HEK293 (cell line): Measurements from ENCODE around the gene STARD3.

Source experiments
- CTCF ChIA-PET: fragments of 350-600 bp; formaldehyde crosslinking; extraction: SDS; loops from one replicate; lab custom pipeline; 2021; ENCODE audit warnings: antibody characterized with exemption; lab: Yijun Ruan, JAX
- POLR2A ChIA-PET: fragments of 300-600 bp; formaldehyde crosslinking; extraction: SDS; loops from one replicate; lab custom pipeline; 2020; ENCODE audit warnings: antibody characterized with exemption, inconsistent platforms; lab: Yijun Ruan, JAX
- H3K27ac ChIP-seq: fragments of 200-500 bp; sonication (Bioruptor generic); 2 replicates; pipeline ENCODE4 v1.5.1; 2014; ENCODE audit warnings: low read depth, low read length, control low read depth, inconsistent platforms; ENCODE audit errors: extremely low read depth
- H3K36me3 ChIP-seq, 2 experiments: fragments of 200-500 bp in 1 of 2; sonication (Bioruptor generic) in 1 of 2; 1 replicate in 1 of 2; 2 replicates in 1 of 2; pipeline ENCODE4 v1.5.1; 2014 to 2017; ENCODE audit warnings: inconsistent platforms in 2 of 2, low read length in 2 of 2; ENCODE audit not compliant: control insufficient read depth in 2 of 2, insufficient read depth in 1 of 2
- H3K4me1 ChIP-seq: fragments of 200-500 bp; sonication (Bioruptor generic); 2 replicates; pipeline ENCODE4 v1.5.1; 2014; ENCODE audit warnings: mild to moderate bottlenecking, low read length, inconsistent platforms; ENCODE audit not compliant: control insufficient read depth, insufficient read depth
- H3K4me3 ChIP-seq: 2 replicates; pipeline ENCODE4 v1.5.1; 2011; ENCODE audit warnings: low read depth, mild to moderate bottlenecking, control low read depth, low read length, moderate library complexity
- H3K9me3 ChIP-seq: fragments of 200-500 bp; sonication (Bioruptor generic); 2 replicates; pipeline ENCODE4 v1.5.1; 2014; ENCODE audit warnings: low read depth, low read length, inconsistent platforms; ENCODE audit not compliant: control insufficient read depth, insufficient read depth
- ATF2 ChIP-seq: fragments of 450-650 bp; formaldehyde crosslinking; IDR thresholded peaks from 2 replicates; pipeline ENCODE4 v1.5.1; 2016; ENCODE audit warnings: missing biosample characterization, missing genetic modification characterization, low read depth
- GLI4 ChIP-seq: fragments of 450-650 bp; formaldehyde crosslinking; IDR thresholded peaks from 2 replicates; pipeline ENCODE4 v1.5.1; 2016; ENCODE audit warnings: missing biosample characterization, missing genetic modification characterization
- GLIS1 ChIP-seq: fragments of 450-650 bp; formaldehyde crosslinking; IDR thresholded peaks from 2 replicates; pipeline ENCODE4 v1.5.1; 2016; ENCODE audit warnings: missing biosample characterization, missing genetic modification characterization
- HOXC10 ChIP-seq: sonication (generic); formaldehyde crosslinking; IDR thresholded peaks from 2 replicates; pipeline ENCODE4 v1.8.1; 2023; ENCODE audit warnings: mild to moderate bottlenecking, missing genetic modification reagents
- KLF1 ChIP-seq: fragments of 450-650 bp; formaldehyde crosslinking; IDR thresholded peaks from 2 replicates; pipeline ENCODE4 v1.5.1; 2016; ENCODE audit warnings: missing biosample characterization, missing genetic modification characterization
- KLF16 ChIP-seq: fragments of 450-650 bp; formaldehyde crosslinking; IDR thresholded peaks from 2 replicates; pipeline ENCODE4 v1.5.1; 2017; ENCODE audit warnings: missing biosample characterization, missing genetic modification characterization
- WT1 ChIP-seq: fragments of 450-650 bp; formaldehyde crosslinking; IDR thresholded peaks from 2 replicates; pipeline ENCODE4 v1.5.1; 2016; ENCODE audit warnings: missing biosample characterization, missing genetic modification characterization
- ZNF140 ChIP-seq: fragments of 450-650 bp; formaldehyde crosslinking; IDR thresholded peaks from 2 replicates; pipeline ENCODE4 v1.5.1; 2016; ENCODE audit warnings: missing biosample characterization, missing genetic modification characterization
- ZNF155 ChIP-seq: fragments of 450-650 bp; formaldehyde crosslinking; IDR thresholded peaks from 2 replicates; pipeline ENCODE4 v1.5.1; 2016; ENCODE audit warnings: missing biosample characterization, missing genetic modification characterization
- ZNF248 ChIP-seq: fragments of 450-650 bp; formaldehyde crosslinking; IDR thresholded peaks from 2 replicates; pipeline ENCODE4 v1.5.1; 2017; ENCODE audit warnings: missing biosample characterization, missing genetic modification characterization
- ZNF37A ChIP-seq: fragments of 450-650 bp; IDR thresholded peaks from 2 replicates; pipeline ENCODE4 v1.5.1; 2018; ENCODE audit warnings: missing biosample characterization, missing genetic modification characterization
- ZNF433 ChIP-seq: fragments of 450-650 bp; formaldehyde crosslinking; IDR thresholded peaks from 2 replicates; pipeline ENCODE4 v1.5.1; 2016; ENCODE audit warnings: missing biosample characterization, missing genetic modification characterization, low read depth
- ZNF473 ChIP-seq: fragments of 450-650 bp; formaldehyde crosslinking; IDR thresholded peaks from 2 replicates; pipeline ENCODE4 v1.5.1; 2017; ENCODE audit warnings: missing biosample characterization, missing genetic modification characterization
- ZNF48 ChIP-seq: fragments of 450-650 bp; formaldehyde crosslinking; IDR thresholded peaks from 2 replicates; pipeline ENCODE4 v1.5.1; 2016; ENCODE audit warnings: missing biosample characterization, missing genetic modification characterization
- ZNF501 ChIP-seq: fragments of 450-650 bp; formaldehyde crosslinking; IDR thresholded peaks from 2 replicates; pipeline ENCODE4 v1.5.1; 2016; ENCODE audit warnings: missing biosample characterization, missing genetic modification characterization
- ZNF600 ChIP-seq: fragments of 450-650 bp; formaldehyde crosslinking; IDR thresholded peaks from 2 replicates; pipeline ENCODE4 v1.5.1; 2016; ENCODE audit warnings: missing biosample characterization, missing genetic modification characterization
- ZNF626 ChIP-seq: fragments of 450-650 bp; sonication (Bioruptor Pico); formaldehyde crosslinking; IDR thresholded peaks from 2 replicates; pipeline ENCODE4 v1.5.1; 2018; ENCODE audit warnings: missing biosample characterization, missing genetic modification characterization, inconsistent platforms
- ZNF704 ChIP-seq: fragments of 450-650 bp; formaldehyde crosslinking; IDR thresholded peaks from 2 replicates; pipeline ENCODE4 v1.5.1; 2016; ENCODE audit warnings: missing biosample characterization, missing genetic modification characterization
- ZNF76 ChIP-seq: fragments of 450-650 bp; formaldehyde crosslinking; IDR thresholded peaks from 2 replicates; pipeline ENCODE4; 2016; ENCODE audit warnings: low read depth, missing biosample characterization, missing genetic modification characterization, borderline replicate concordance
- ZNF777 ChIP-seq: fragments of 450-650 bp; formaldehyde crosslinking; IDR thresholded peaks from 2 replicates; pipeline ENCODE4 v1.5.1; 2017; ENCODE audit warnings: missing biosample characterization, missing genetic modification characterization, borderline replicate concordance
- ZNF792 ChIP-seq: fragments of 450-650 bp; formaldehyde crosslinking; IDR thresholded peaks from 2 replicates; pipeline ENCODE4 v1.5.1; 2016; ENCODE audit warnings: missing biosample characterization, missing genetic modification characterization
- ZNF837 ChIP-seq: fragments of 450-650 bp; formaldehyde crosslinking; IDR thresholded peaks from 2 replicates; pipeline ENCODE4 v1.5.1; 2016; ENCODE audit warnings: missing biosample characterization, missing genetic modification characterization
- ZXDB ChIP-seq: fragments of 450-650 bp; formaldehyde crosslinking; IDR thresholded peaks from 2 replicates; pipeline ENCODE4 v1.5.1; 2016; ENCODE audit warnings: missing biosample characterization, missing genetic modification characterization
- TF ChIP-seq, protein P1 (sequence below): fragments of 450-650 bp; formaldehyde crosslinking; optimal IDR thresholded peaks from 2 replicates; pipeline ENCODE3; 2016; ENCODE audit warnings: missing biosample characterization, mild to moderate bottlenecking, missing genetic modification characterization
- TF ChIP-seq, protein P2 (sequence below): fragments of 450-650 bp; formaldehyde crosslinking; IDR thresholded peaks from 2 replicates; pipeline ENCODE4 v1.5.1; 2017; ENCODE audit warnings: missing biosample characterization, missing genetic modification characterization

Gene STARD3

GRCh38 chr17:39636587-39636926 is 387 bp upstream of the STARD3 start:
- ChIA-PET POLR2A (interaction anchor here (2.2 kb wide), 1 partner anchor 10 kb away, joined by 12 read pairs; the partner anchor contains the start of gene PPP1R1B), CTCF (interaction anchor here (0.5 to 14.6 kb wide), 2 partner anchors 15 to 89 kb away, joined by 3 to 311 read pairs; no protein-coding TSS in a partner anchor)
- H3K27ac ChIP-seq, result peak overlapping the region; percentile 76

DNA sequence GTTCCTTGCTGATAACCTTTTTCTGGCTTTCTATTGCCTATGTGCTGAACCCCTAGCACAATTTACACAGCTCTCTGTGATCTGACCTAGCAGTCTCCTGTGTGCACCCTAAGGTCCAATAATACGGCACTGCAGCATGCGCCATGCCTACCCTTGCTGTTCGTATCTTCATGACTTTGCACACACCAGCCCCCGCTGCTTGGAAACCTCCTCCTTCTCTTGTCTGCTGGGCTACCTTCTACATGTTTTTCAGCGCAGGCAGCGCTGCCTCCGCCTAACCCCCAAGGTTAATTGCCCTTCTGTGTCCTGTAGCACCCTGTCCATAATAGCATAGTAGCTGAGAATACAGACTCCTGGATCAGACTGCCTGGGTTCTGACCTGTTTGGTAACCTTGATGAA is 1.4 kb downstream of the STARD3 start:
- Histone ChIP-seq H3K4me3 (no peak overlapping the region), H3K27ac (no peak overlapping the region), H3K4me1 (peaks cover 21% of the 10 kb centered on the region), H3K9me3 (no peaks in the 10 kb centered on the region), H3K36me3 (no peaks in the 10 kb centered on the region)
- ChIA-PET CTCF (interaction anchor here (0.6 to 14.6 kb wide), 7 partner anchors 14 to 115 kb away, joined by 3 to 311 read pairs (median 4); partner anchors contain the start of genes MIEN1 and PNMT), POLR2A (interaction anchor here (0.5 to 1.9 kb wide), 6 partner anchors 15 to 187 kb away, joined by 3 to 9 read pairs (median 3); partner anchors contain the start of genes ERBB2, MED1, MIEN1 and PGAP3)
- TF ChIP-seq ZNF792 (tag by site-specific recombination), result no peak
- TF ChIP-seq ZNF248 (tag by site-specific recombination), result no peak
- TF ChIP-seq GLI4, result no peak
- no peak for TF ChIP-seq ATF2 (tag by site-specific recombination)
- no peak for TF ChIP-seq ZNF473 (tag by site-specific recombination)
- no peak for TF ChIP-seq ZNF704 (tag by site-specific recombination)
- no peak for TF ChIP-seq ZNF37A (tag by site-specific recombination)
- TF ChIP-seq ZNF140 (tag by site-specific recombination), result no peak
- no peak for TF ChIP-seq ZNF626 (tag by site-specific recombination)
- no peak for TF ChIP-seq ZNF777 (tag by site-specific recombination)
- no peak for TF ChIP-seq KLF16
- no peak for TF ChIP-seq KLF1
- TF ChIP-seq ZNF76 (tag by site-specific recombination), result no peak
- TF ChIP-seq GLIS1 (tag by site-specific recombination), result no peak
- TF ChIP-seq ZNF600 (tag by site-specific recombination), result no peak
- TF ChIP-seq, protein P1, sequence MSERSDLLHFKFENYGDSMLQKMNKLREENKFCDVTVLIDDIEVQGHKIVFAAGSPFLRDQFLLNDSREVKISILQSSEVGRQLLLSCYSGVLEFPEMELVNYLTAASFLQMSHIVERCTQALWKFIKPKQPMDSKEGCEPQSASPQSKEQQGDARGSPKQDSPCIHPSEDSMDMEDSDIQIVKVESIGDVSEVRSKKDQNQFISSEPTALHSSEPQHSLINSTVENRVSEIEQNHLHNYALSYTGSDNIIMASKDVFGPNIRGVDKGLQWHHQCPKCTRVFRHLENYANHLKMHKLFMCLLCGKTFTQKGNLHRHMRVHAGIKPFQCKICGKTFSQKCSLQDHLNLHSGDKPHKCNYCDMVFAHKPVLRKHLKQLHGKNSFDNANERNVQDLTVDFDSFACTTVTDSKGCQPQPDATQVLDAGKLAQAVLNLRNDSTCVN (tag by site-specific recombination), result no peak
- TF ChIP-seq ZNF837 (tag by site-specific recombination), result no peak
- no peak for TF ChIP-seq ZNF48
- TF ChIP-seq ZNF501, result no peak

More at GRCh38 chr17:39636587-39636926, 387 bp upstream of the STARD3 start:
- no peaks in the 10 kb centered on the region for H3K36me3 ChIP-seq
- H3K9me3 ChIP-seq, result no peaks in the 10 kb centered on the region
- TF ChIP-seq HOXC10 (no peak), ZNF155 (tag by site-specific recombination) (no peak), ZXDB (tag by site-specific recombination) (no peak), WT1 (tag by site-specific recombination) (peak; percentile 45; the same call in 1 of the 2 replicates), ZNF433 (tag by site-specific recombination) (no peak)
- TF ChIP-seq, protein P2, sequence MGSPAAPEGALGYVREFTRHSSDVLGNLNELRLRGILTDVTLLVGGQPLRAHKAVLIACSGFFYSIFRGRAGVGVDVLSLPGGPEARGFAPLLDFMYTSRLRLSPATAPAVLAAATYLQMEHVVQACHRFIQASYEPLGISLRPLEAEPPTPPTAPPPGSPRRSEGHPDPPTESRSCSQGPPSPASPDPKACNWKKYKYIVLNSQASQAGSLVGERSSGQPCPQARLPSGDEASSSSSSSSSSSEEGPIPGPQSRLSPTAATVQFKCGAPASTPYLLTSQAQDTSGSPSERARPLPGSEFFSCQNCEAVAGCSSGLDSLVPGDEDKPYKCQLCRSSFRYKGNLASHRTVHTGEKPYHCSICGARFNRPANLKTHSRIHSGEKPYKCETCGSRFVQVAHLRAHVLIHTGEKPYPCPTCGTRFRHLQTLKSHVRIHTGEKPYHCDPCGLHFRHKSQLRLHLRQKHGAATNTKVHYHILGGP (tag by site-specific recombination), result no peak
- TF ChIP-seq, all 188 proteins: peak for 1
- Histone ChIP-seq H3K4me3 (peak overlapping the region; percentile 88), H3K4me1 (peaks cover 25% of the 10 kb centered on the region)
